Upper lobe of left lung (tissue), 4 donors: ENCODE data around the gene SSBP3.

Experiments
- POLR2A ChIP-seq, 4 donors: fragments of 450-650 bp; IDR thresholded peaks; one replicate each; pipeline ENCODE4 v1.5.1; 2016 to 2017; ENCODE audit warnings: antibody characterized with exemption in 4 of 4, mild to moderate bottlenecking in 2 of 4
- TF ChIP-seq, protein P1 (sequence below), 6 experiments: fragments of 450-650 bp in 4 of 6; fragments of 200-600 bp in 2 of 6; sonication (generic) in 2 of 6; IDR thresholded peaks; one replicate each; pipeline ENCODE4 v1.5.1; 2016 to 2019; ENCODE audit warnings: antibody characterized with exemption in 6 of 6

DNA sequence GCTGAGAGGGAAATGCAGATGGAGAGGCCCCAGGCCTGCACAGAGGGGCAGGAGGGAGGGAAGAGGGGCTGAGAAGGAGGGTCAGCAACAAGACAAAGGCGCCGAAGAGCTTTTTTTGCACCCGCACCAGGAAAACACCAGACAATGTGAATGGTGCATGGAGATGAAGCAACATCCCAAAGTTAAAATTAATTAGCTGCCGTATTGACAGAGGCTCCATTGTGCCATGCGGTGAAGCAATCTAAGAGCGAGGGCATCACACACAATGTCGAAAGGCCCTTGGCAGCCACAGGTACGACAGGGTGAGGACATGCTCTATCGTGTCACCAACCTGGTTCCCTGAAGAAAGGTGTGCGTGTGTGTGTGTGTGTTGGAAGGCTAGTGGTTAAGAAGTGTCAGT, 41.2 kb downstream of the SSBP3 start:
- TF ChIP-seq, protein P1, sequence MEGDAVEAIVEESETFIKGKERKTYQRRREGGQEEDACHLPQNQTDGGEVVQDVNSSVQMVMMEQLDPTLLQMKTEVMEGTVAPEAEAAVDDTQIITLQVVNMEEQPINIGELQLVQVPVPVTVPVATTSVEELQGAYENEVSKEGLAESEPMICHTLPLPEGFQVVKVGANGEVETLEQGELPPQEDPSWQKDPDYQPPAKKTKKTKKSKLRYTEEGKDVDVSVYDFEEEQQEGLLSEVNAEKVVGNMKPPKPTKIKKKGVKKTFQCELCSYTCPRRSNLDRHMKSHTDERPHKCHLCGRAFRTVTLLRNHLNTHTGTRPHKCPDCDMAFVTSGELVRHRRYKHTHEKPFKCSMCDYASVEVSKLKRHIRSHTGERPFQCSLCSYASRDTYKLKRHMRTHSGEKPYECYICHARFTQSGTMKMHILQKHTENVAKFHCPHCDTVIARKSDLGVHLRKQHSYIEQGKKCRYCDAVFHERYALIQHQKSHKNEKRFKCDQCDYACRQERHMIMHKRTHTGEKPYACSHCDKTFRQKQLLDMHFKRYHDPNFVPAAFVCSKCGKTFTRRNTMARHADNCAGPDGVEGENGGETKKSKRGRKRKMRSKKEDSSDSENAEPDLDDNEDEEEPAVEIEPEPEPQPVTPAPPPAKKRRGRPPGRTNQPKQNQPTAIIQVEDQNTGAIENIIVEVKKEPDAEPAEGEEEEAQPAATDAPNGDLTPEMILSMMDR (IDR thresholded peaks at IDR 0.05), result no peak
- TF ChIP-seq POLR2A (IDR thresholded peaks at IDR 0.05), result no peak
